Memory B cell (primary cell): Measurements from ENCODE around the gene NOB1.
A peak's percentile ranks its signal among the peaks of the same experiment; 100 is the strongest.
"Not testable (repeated sequence)": the region's sequence is repeated elsewhere in the genome, so short reads cannot be mapped to it uniquely, and the experiment has no call there.

ENCODE experiments used
- ATAC-seq: fragments of 150-1000 bp; cut with Tn5 transposase; 2 replicates; pipeline ENCODE4 v1.10.0; 2021; ENCODE audit warnings: low read depth, mild to moderate bottlenecking, moderate library complexity
- DNase-seq, 2 donors: peaks; one replicate each; pipeline ENCODE4 v3.0.0; 2022; ENCODE audit warnings: low spot score in 2 of 2
- H3K27ac Mint-ChIP-seq: one replicate; pipeline ENCODE4 v1.8.0; 2022; ENCODE audit warnings: mild to moderate bottlenecking, moderate library complexity, mixed read lengths
- H3K27me3 Mint-ChIP-seq: one replicate; pipeline ENCODE4 v1.8.0; 2022; ENCODE audit warnings: mixed read lengths
- H3K36me3 Mint-ChIP-seq: one replicate; pipeline ENCODE4 v1.8.0; 2022; ENCODE audit warnings: mild to moderate bottlenecking, mixed read lengths
- H3K4me1 Mint-ChIP-seq: one replicate; pipeline ENCODE4 v1.8.0; 2022; ENCODE audit warnings: mixed read lengths
- H3K4me3 Mint-ChIP-seq: one replicate; pipeline ENCODE4 v1.8.0; 2022; ENCODE audit warnings: mild to moderate bottlenecking, moderate library complexity, mixed read lengths
- H3K9me3 Mint-ChIP-seq: one replicate; pipeline ENCODE4 v1.8.0; 2022; ENCODE audit warnings: mixed read lengths

Gene NOB1

GRCh38 chr16:69754469-69755310 lies at the start of gene NOB1:
TSS of gene NOB1 (minus strand) at chr16:69754926. CDS start at chr16:69754910, 16 bp downstream.
- Mint-ChIP-seq H3K36me3 (peaks cover 6% of the 10 kb centered on the region), H3K9me3 (no peaks in the 10 kb centered on the region), H3K27me3 (no peaks in the 10 kb centered on the region), H3K4me1 (peaks cover 15% of the 10 kb centered on the region), H3K4me3 (peak within 1 kb of the TSS; percentile 99), H3K27ac (peak within 1 kb of the TSS; percentile 96)
- ATAC-seq (peak; percentile 96), DNase-seq (peak; percentile 94 to 97)

- peak overlapping the region; percentile 36 for H3K27ac Mint-ChIP-seq
Observed at GRCh38 chr16:69804297-69804696, 49.6 kb upstream of the NOB1 start.

GRCh38 chr16:69799611-69800031 lies 44.9 kb upstream of the NOB1 start:
- DNase-seq: no peak
- peaks cover 8% of the 10 kb centered on the region for H3K4me1 Mint-ChIP-seq
- H3K27ac Mint-ChIP-seq: no peak overlapping the region
- no peaks in the 10 kb centered on the region for H3K27me3 Mint-ChIP-seq
- peaks cover 18% of the 10 kb centered on the region for H3K36me3 Mint-ChIP-seq
- ATAC-seq: no peak
- H3K4me3 Mint-ChIP-seq: no peak overlapping the region
- no peaks in the 10 kb centered on the region for H3K9me3 Mint-ChIP-seq

More at GRCh38 chr16:69804297-69804696, 49.6 kb upstream of the NOB1 start:
- H3K27me3 Mint-ChIP-seq: no peaks in the 10 kb centered on the region
- no peaks in the 10 kb centered on the region for H3K9me3 Mint-ChIP-seq
- DNase-seq: no peak
- H3K4me1 Mint-ChIP-seq: no peaks in the 10 kb centered on the region
- no peak for ATAC-seq
- no peak overlapping the region for H3K4me3 Mint-ChIP-seq
- H3K36me3 Mint-ChIP-seq: peaks cover 14% of the 10 kb centered on the region

GRCh38 chr16:69798466-69798865 lies 43.7 kb upstream of the NOB1 start:
- no peak overlapping the region for H3K4me3 Mint-ChIP-seq
- ATAC-seq: no peak
- H3K9me3 Mint-ChIP-seq: no peaks in the 10 kb centered on the region
- peaks cover 9% of the 10 kb centered on the region for H3K4me1 Mint-ChIP-seq
- H3K27ac Mint-ChIP-seq: no peak overlapping the region
- DNase-seq: no peak
- peaks cover 20% of the 10 kb centered on the region for H3K36me3 Mint-ChIP-seq
- H3K27me3 Mint-ChIP-seq: no peaks in the 10 kb centered on the region

- ATAC-seq: peak; percentile 78
- DNase-seq: peak; percentile 25 to 40
- H3K36me3 Mint-ChIP-seq: peaks cover 16% of the 10 kb centered on the region
Observed at GRCh38 chr16:69796285-69797118, 41.8 kb upstream of the NOB1 start.

GRCh38 chr16:69794486-69794885 lies 39.8 kb upstream of the NOB1 start:
- H3K36me3 Mint-ChIP-seq: peaks cover 14% of the 10 kb centered on the region
- no peaks in the 10 kb centered on the region for H3K27me3 Mint-ChIP-seq
- DNase-seq (no peak), ATAC-seq (no peak)
- no peaks in the 10 kb centered on the region for H3K9me3 Mint-ChIP-seq
- H3K27ac Mint-ChIP-seq: peak overlapping the region; percentile 55
- H3K4me1 Mint-ChIP-seq: peaks cover 9% of the 10 kb centered on the region
- no peak overlapping the region for H3K4me3 Mint-ChIP-seq

More at GRCh38 chr16:69796285-69797118, 41.8 kb upstream of the NOB1 start:
- Mint-ChIP-seq H3K4me3 (no peak overlapping the region), H3K9me3 (no peaks in the 10 kb centered on the region), H3K4me1 (peaks cover 9% of the 10 kb centered on the region), H3K27ac (no peak overlapping the region), H3K27me3 (no peaks in the 10 kb centered on the region)

- DNase-seq (no peak), ATAC-seq (no peak)
- H3K27me3 Mint-ChIP-seq: no peaks in the 10 kb centered on the region
- no peak overlapping the region for H3K4me3 Mint-ChIP-seq
- H3K9me3 Mint-ChIP-seq: no peaks in the 10 kb centered on the region
- peaks cover 11% of the 10 kb centered on the region for H3K36me3 Mint-ChIP-seq
- H3K27ac Mint-ChIP-seq: peak overlapping the region; percentile 61
- peaks cover 9% of the 10 kb centered on the region for H3K4me1 Mint-ChIP-seq
Observed at GRCh38 chr16:69793526-69793925, 38.8 kb upstream of the NOB1 start.

- not testable (repeated sequence) for H3K4me3 Mint-ChIP-seq, H3K4me1 Mint-ChIP-seq, H3K9me3 Mint-ChIP-seq, DNase-seq, ATAC-seq, H3K27me3 Mint-ChIP-seq, H3K27ac Mint-ChIP-seq
- H3K36me3 Mint-ChIP-seq: peaks cover 18% of the 10 kb centered on the region
Observed at GRCh38 chr16:69791391-69791847, 36.7 kb upstream of the NOB1 start.

- peaks cover 28% of the 10 kb centered on the region for H3K36me3 Mint-ChIP-seq
- DNase-seq: no peak
- no peak overlapping the region for H3K27ac Mint-ChIP-seq
- no peaks in the 10 kb centered on the region for H3K9me3 Mint-ChIP-seq
- no peaks in the 10 kb centered on the region for H3K4me1 Mint-ChIP-seq
- no peak for ATAC-seq
- no peaks in the 10 kb centered on the region for H3K27me3 Mint-ChIP-seq
- H3K4me3 Mint-ChIP-seq: no peak overlapping the region
Observed at GRCh38 chr16:69787883-69788282, 33.2 kb upstream of the NOB1 start.

- ATAC-seq (no peak), DNase-seq (no peak)
- peaks cover 30% of the 10 kb centered on the region for H3K36me3 Mint-ChIP-seq
- no peaks in the 10 kb centered on the region for H3K9me3 Mint-ChIP-seq
- H3K4me3 Mint-ChIP-seq: no peak overlapping the region
- H3K27ac Mint-ChIP-seq: no peak overlapping the region
- no peaks in the 10 kb centered on the region for H3K27me3 Mint-ChIP-seq
- peaks cover 3% of the 10 kb centered on the region for H3K4me1 Mint-ChIP-seq
Observed at GRCh38 chr16:69784586-69784985, 29.9 kb upstream of the NOB1 start.

GRCh38 chr16:69781118-69781517 lies 26.4 kb upstream of the NOB1 start:
- Mint-ChIP-seq H3K4me1 (peaks cover 3% of the 10 kb centered on the region), H3K9me3 (no peaks in the 10 kb centered on the region), H3K4me3 (no peak overlapping the region), H3K27me3 (no peaks in the 10 kb centered on the region), H3K36me3 (peaks cover 21% of the 10 kb centered on the region), H3K27ac (no peak overlapping the region)
- DNase-seq (no peak), ATAC-seq (no peak)

- peaks cover 7% of the 10 kb centered on the region for H3K4me1 Mint-ChIP-seq
- peaks cover 29% of the 10 kb centered on the region for H3K36me3 Mint-ChIP-seq
- H3K4me3 Mint-ChIP-seq: no peak overlapping the region
- peaks cover 6% of the 10 kb centered on the region for H3K9me3 Mint-ChIP-seq
- no peaks in the 10 kb centered on the region for H3K27me3 Mint-ChIP-seq
- no peak for DNase-seq
- ATAC-seq: no peak
- H3K27ac Mint-ChIP-seq: no peak overlapping the region
Observed at GRCh38 chr16:69779724-69780123, 25.0 kb upstream of the NOB1 start.

- DNase-seq (no peak), ATAC-seq (no peak)
- Mint-ChIP-seq H3K9me3 (peaks cover 6% of the 10 kb centered on the region), H3K4me3 (no peak overlapping the region), H3K4me1 (peaks cover 24% of the 10 kb centered on the region), H3K27ac (peak overlapping the region; percentile 4), H3K27me3 (no peaks in the 10 kb centered on the region), H3K36me3 (peaks cover 22% of the 10 kb centered on the region)
Observed at GRCh38 chr16:69775563-69775962, 20.8 kb upstream of the NOB1 start.
